Right cardiac atrium (tissue), 5 donors: ENCODE measurements around the gene NPHS1. TPM values are rescaled to one million over a fixed set of nuclear protein-coding genes. Genes with fewer than 3 reads are reported as not detected.

Source experiments
- ATAC-seq, 2 donors: fragments of 200-7000 bp; cut with Tn5 transposase; one replicate each; pipeline versions ENCODE4 v1.8.0 to v1.9.1; 2020; ENCODE audit warnings: moderate library complexity in 2 of 2, mild to moderate bottlenecking in 1 of 2
- DNase-seq, 3 donors: peaks; one replicate each; pipeline ENCODE4 v3.0.0-alpha.2; 2020
- H3K27ac ChIP-seq: one replicate; pipeline ENCODE4 v1.5.1; 2013; ENCODE audit warnings: mild to moderate bottlenecking, low read length, control low read depth, moderate library complexity
- H3K27me3 ChIP-seq: one replicate; pipeline ENCODE4 v1.6.1; 2013; ENCODE audit not compliant: control insufficient read depth, insufficient read depth
- H3K4me1 ChIP-seq: one replicate; pipeline ENCODE4 v1.6.1; 2013; ENCODE audit warnings: low read length; ENCODE audit not compliant: control insufficient read depth, insufficient read depth
- H3K4me3 ChIP-seq: one replicate; pipeline ENCODE4 v1.5.1; 2013; ENCODE audit warnings: low read length, control low read depth
- H3K9me3 ChIP-seq: one replicate; pipeline ENCODE4 v1.6.1; 2013; ENCODE audit warnings: low read length; ENCODE audit not compliant: control insufficient read depth
- WGBS: extraction: QIAGEN DNeasy Blood & Tissue Kit; methylation state at CpG from one replicate; pipeline ENCODE4 v1.1.7; 2013; 5-methylcytosine and 5-hydroxymethylcytosine counted together
- intact Hi-C, 4 donors: fragments of 100-400 bp; cut with DNase I; formaldehyde crosslinking; loops; one replicate each; pipeline versions ENCODE4 v1.11.0 to v1.14.0; 2022 to 2023
- polyA plus RNA-seq: library from polyadenylated mRNA; stranded (reverse); fragments of 200-250 nt; gene quantifications from one replicate; pipeline ENCODE4 v1.2.3, GENCODE V29; 2013
- total RNA-seq, 4 donors: library from RNA; stranded (reverse); fragmentation: NEBNext Ultra II Directional; extraction: Animal tissue kit (Norgen Biotek cat#: 25700); gene quantifications; one replicate each; pipeline ENCODE4 v1.2.1, GENCODE V29; 2021
- donor health status: healthy with polysubstance abuse.
- donor health status: DM: no; HTN: yes; CAD: no.
- donor health status: DM: no; HTN: no; CAD: no.
- donor health status: DM: no; HTN: yes; CAD: no; lungs with severe emphysema.
- donor health status: DM: yes; HTN: yes; CAD: no.

Gene NPHS1
- total and polyA plus RNA-seq, 5 donors = not detected

- Histone ChIP-seq H3K27me3 (no peaks in the 10 kb centered on the region), H3K4me1 (no peaks in the 10 kb centered on the region), H3K27ac (no peak overlapping the region), H3K9me3 (no peaks in the 10 kb centered on the region), H3K4me3 (no peak overlapping the region)
- WGBS = 72% methylated on average over 14 of the region's 14 CpGs
- ATAC-seq (no peak), DNase-seq (no peak)
- intact Hi-C loops = no loop called here
These were observed 10.2 kb upstream of the NPHS1 start for GRCh38 chr19:35862528-35862927.

GRCh38 chr19:35861640-35862160, 9.4 kb upstream of the NPHS1 start:
- no peaks in the 10 kb centered on the region for H3K4me1 ChIP-seq
- 47% methylated on average over 19 of the region's 19 CpGs for WGBS
- no peak for ATAC-seq
- H3K27ac ChIP-seq = no peak overlapping the region
- no peak overlapping the region for H3K4me3 ChIP-seq
- H3K27me3 ChIP-seq = no peaks in the 10 kb centered on the region
- H3K9me3 ChIP-seq = no peaks in the 10 kb centered on the region
- intact Hi-C loops = no loop called here
- no peak for DNase-seq

- no peaks in the 10 kb centered on the region for H3K27me3 ChIP-seq
- ATAC-seq (peak in 1 of 2 donors; percentile 27), DNase-seq (no peak)
- H3K9me3 ChIP-seq = no peaks in the 10 kb centered on the region
- H3K27ac ChIP-seq = no peak overlapping the region
- WGBS = 6% methylated on average over 55 of the region's 55 CpGs
- intact Hi-C loops = no loop called here
- H3K4me3 ChIP-seq = no peak overlapping the region
- H3K4me1 ChIP-seq = no peaks in the 10 kb centered on the region
These were observed 8.7 kb upstream of the NPHS1 start for GRCh38 chr19:35860818-35861639.

GRCh38 chr19:35860436-35860817, 8.1 kb upstream of the NPHS1 start:
- ATAC-seq (peak in 1 of 2 donors; percentile 8), DNase-seq (no peak)
- no peak overlapping the region for H3K27ac ChIP-seq
- intact Hi-C loops = no loop called here
- WGBS = 16% methylated on average over 24 of the region's 24 CpGs
- no peaks in the 10 kb centered on the region for H3K9me3 ChIP-seq
- H3K4me1 ChIP-seq = no peaks in the 10 kb centered on the region
- no peak overlapping the region for H3K4me3 ChIP-seq
- H3K27me3 ChIP-seq = no peaks in the 10 kb centered on the region

- no peak overlapping the region for H3K4me3 ChIP-seq
- intact Hi-C loops = no loop called here
- 64% methylated on average over 4 of the region's 4 CpGs for WGBS
- ATAC-seq = no peak
- H3K9me3 ChIP-seq = no peaks in the 10 kb centered on the region
- no peak overlapping the region for H3K27ac ChIP-seq
- DNase-seq = no peak
- H3K27me3 ChIP-seq = no peaks in the 10 kb centered on the region
- H3K4me1 ChIP-seq = no peaks in the 10 kb centered on the region
These were observed 7.1 kb upstream of the NPHS1 start for GRCh38 chr19:35859414-35859813.

GRCh38 chr19:35858311-35858710, 6.0 kb upstream of the NPHS1 start:
- no peak overlapping the region for H3K27ac ChIP-seq
- ATAC-seq (no peak), DNase-seq (no peak)
- H3K27me3 ChIP-seq = no peaks in the 10 kb centered on the region
- 70% methylated on average over 6 of the region's 6 CpGs for WGBS
- no peaks in the 10 kb centered on the region for H3K9me3 ChIP-seq
- H3K4me1 ChIP-seq = no peaks in the 10 kb centered on the region
- intact Hi-C loops = no loop called here
- H3K4me3 ChIP-seq = no peak overlapping the region

- DNase-seq = peak in 1 of 3 donors; percentile 60
- H3K4me1 ChIP-seq = no peaks in the 10 kb centered on the region
- peak in 1 of 2 donors; percentile 39 for ATAC-seq
- intact Hi-C loops = no loop called here
- WGBS = under 1% methylated on average over 42 of the region's 42 CpGs
- H3K4me3 ChIP-seq = peak within 1 kb of the TSS; percentile 60
- no peak within 1 kb of the TSS for H3K27ac ChIP-seq
- no peaks in the 10 kb centered on the region for H3K9me3 ChIP-seq
- no peaks in the 10 kb centered on the region for H3K27me3 ChIP-seq
These were observed 4.3 kb upstream of the NPHS1 start, which contains the start of gene KIRREL2 for GRCh38 chr19:35856546-35857149. Gene KIRREL2, plus strand, starts transcription at chr19:35856911. Its CDS starts 209 bp downstream, at chr19:35857120.

- no peaks in the 10 kb centered on the region for H3K9me3 ChIP-seq
- no peak for ATAC-seq
- 53% methylated on average over 8 of the region's 8 CpGs for WGBS
- no peak overlapping the region for H3K4me3 ChIP-seq
- intact Hi-C loops = no loop called here
- no peak overlapping the region for H3K27ac ChIP-seq
- no peak for DNase-seq
- no peaks in the 10 kb centered on the region for H3K4me1 ChIP-seq
- H3K27me3 ChIP-seq = no peaks in the 10 kb centered on the region
These were observed 893 bp upstream of the NPHS1 start for GRCh38 chr19:35853038-35853756.

GRCh38 chr19:35851213-35852028, 883 bp downstream of the NPHS1 start:
- Histone ChIP-seq H3K9me3 (no peaks in the 10 kb centered on the region), H3K4me1 (no peaks in the 10 kb centered on the region), H3K27ac (no peak overlapping the region), H3K27me3 (no peaks in the 10 kb centered on the region), H3K4me3 (no peak overlapping the region)
- DNase-seq = no peak
- WGBS = 41% methylated on average over 32 of the region's 32 CpGs
- no peak for ATAC-seq
- intact Hi-C loops = no loop called here

- DNase-seq = no peak
- intact Hi-C loops = no loop called here
- 88% methylated on average over 18 of the region's 18 CpGs for WGBS
- Histone ChIP-seq H3K9me3 (no peaks in the 10 kb centered on the region), H3K4me3 (no peak overlapping the region), H3K4me1 (no peaks in the 10 kb centered on the region), H3K27ac (no peak overlapping the region), H3K27me3 (no peaks in the 10 kb centered on the region)
- no peak for ATAC-seq
These were observed 3.3 kb downstream of the NPHS1 start for GRCh38 chr19:35848919-35849505.
